DMS53 (cell line): ENCODE measurements around the gene OTOG.

Experiments
- DNase-seq: peaks from one replicate; lab custom pipeline; 2025; lab: John Stamatoyannopoulos, UW

The OTOG gene

GRCh38 chr11:17633279-17633986 is 86.4 kb downstream of the OTOG start:
- no peak for DNase-seq

DNA sequence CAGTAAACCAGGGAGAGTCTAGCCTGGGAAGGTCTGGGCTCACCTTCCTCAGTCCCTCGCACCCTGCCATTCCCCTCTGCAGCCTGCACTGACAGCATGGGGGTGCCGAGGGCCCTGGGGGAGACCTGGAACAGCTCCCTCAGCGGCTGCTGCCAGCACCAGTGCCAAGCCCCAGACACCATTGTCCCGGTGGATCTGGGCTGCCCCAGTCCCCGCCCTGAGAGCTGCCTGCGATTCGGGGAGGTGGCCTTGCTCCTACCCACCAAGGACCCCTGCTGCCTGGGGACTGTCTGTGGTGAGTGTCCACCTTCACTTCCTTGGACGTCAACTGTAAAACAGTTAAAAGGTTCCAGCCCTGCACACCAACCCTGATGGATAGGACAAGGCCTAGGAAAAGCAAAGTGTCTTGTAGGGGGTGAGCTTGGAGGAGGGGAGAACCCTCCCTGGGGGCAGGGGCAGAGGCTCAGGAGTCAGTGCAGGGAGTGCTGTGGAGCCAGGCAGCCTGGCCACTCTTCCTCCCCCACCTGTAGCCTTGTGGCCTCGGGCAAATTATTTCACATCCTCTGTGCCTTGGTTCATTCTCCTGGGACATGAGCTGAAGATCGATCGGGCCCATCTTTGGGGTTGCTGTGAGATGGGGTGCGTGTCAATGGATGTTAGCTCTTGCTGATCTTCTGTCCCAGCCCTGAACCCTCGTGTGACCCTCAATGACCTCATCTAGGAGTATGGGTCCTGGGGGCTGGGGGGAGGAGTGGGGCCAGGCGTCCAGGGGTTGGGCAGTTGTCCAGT is 87.1 kb downstream of the OTOG start:
- DNase-seq: no peak

GRCh38 chr11:17634776-17635550 is 87.9 kb downstream of the OTOG start:
- no peak for DNase-seq

GRCh38 chr11:17635551-17635938 is 88.5 kb downstream of the OTOG start:
- DNase-seq: no peak

DNA sequence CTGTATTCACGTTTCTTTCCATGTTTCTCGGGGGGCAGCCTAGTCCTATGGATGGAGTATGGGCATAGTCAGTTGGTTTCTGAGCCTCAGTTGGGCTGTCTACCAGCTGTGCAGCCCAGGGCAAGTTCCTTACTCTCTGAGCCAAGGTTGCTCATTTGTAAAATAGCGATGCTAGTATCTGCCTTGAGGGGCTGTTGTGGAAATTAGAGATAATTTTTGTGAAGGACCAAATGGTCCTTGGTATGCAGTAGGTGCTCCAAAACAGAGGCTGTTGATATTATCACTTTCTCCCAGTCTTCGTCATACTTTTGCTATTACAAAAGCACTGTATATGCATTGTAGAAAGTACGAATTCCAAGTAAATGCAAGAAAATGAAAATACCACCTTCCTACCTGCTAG is 89.7 kb downstream of the OTOG start:
- no peak for DNase-seq

DNA sequence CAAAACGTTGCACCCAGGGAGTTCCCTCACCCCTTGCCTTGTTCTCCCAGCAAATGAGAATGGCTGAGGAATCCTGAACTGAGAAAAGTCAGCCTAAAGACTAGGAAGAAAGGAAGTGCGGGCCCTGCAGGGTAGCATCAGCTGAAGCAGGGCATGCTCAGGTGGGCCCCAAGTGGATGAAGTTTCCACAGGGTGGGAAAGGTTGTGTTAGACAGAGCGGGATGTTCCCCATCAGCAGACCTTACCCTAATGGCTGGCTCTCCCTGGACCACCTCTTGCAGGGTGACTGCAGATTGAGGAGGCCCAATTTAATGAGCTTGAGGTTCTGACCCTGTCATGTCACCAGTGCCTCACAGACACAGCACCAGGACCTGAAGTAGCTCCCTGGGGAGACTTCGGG is 90.8 kb downstream of the OTOG start:
- DNase-seq: no peak

DNA sequence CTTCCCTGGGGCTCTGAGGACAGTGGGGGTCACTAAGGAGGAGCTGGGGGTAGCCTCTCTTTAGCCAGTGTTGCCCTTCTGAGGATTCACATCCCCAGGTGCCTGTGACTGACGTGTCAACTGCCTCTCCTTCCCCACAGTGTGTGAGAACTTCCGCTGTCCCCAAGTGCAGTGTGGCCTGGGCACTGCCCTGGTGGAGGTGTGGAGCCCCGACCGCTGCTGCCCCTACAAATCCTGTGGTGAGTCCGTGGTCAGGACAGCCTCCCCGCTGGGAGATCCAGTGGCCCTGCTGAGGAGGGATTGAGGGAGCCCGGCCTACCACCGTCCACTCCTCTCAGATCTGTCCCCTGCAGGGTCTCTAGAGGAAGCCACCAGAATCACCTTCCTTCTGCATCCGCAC is 91.3 kb downstream of the OTOG start:
- no peak for DNase-seq

DNA sequence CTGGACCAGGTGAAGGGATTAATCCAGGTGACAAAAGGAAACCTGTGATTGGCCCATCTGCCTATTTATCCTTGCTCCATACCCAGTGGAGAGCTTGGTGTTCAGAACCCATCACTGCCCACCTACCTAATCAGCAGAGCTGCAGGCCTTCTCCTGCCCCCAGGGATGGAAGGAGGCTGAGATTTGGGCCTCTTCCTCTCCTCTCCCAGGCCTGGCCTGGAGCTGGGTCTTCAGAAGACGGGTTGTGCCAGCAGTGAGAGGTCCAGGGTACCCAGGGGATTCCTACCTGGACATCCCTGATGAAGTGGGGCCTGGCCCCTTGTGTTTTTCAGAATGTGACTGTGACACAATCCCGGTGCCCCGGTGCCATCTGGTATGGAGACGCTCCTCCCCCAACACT is 92.0 kb downstream of the OTOG start:
- no peak for DNase-seq

- DNase-seq: no peak
Measured at GRCh38 chr11:17639781-17640180, 92.7 kb downstream of the OTOG start.

GRCh38 chr11:17640493-17641164 is 93.6 kb downstream of the OTOG start:
- no peak for DNase-seq

DNA sequence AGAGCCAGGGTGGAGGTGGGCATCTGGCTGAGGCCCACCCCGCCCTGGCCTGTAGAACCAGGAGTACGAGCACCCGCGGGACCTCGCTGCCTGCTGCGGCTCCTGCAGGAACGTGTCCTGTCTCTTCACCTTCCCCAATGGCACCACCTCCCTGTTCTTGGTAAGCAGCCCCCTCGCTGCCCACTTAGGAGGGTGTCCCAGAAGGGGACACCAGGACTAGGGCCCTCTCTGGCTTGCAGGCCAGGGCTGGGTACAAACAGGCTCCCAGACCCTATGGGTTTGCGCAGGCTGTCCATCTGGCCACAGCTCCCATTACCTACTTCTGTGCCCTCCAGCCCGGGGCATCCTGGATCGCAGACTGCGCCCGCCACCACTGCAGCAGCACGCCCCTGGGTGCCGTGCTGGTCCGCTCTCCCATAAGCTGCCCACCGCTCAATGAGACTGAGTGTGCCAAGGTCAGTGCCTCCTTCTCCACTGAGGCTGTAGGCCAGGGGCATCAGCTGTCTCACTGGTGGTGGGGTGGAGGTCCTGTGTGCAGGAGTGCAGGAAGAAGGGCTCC is 94.8 kb downstream of the OTOG start:
- no peak for DNase-seq

- DNase-seq: no peak
Measured at GRCh38 chr11:17642370-17642769, 95.3 kb downstream of the OTOG start.

GRCh38 chr11:17642980-17643379 is 95.9 kb downstream of the OTOG start:
- DNase-seq: no peak

GRCh38 chr11:17643506-17644405 is 96.7 kb downstream of the OTOG start:
- DNase-seq: no peak

DNA sequence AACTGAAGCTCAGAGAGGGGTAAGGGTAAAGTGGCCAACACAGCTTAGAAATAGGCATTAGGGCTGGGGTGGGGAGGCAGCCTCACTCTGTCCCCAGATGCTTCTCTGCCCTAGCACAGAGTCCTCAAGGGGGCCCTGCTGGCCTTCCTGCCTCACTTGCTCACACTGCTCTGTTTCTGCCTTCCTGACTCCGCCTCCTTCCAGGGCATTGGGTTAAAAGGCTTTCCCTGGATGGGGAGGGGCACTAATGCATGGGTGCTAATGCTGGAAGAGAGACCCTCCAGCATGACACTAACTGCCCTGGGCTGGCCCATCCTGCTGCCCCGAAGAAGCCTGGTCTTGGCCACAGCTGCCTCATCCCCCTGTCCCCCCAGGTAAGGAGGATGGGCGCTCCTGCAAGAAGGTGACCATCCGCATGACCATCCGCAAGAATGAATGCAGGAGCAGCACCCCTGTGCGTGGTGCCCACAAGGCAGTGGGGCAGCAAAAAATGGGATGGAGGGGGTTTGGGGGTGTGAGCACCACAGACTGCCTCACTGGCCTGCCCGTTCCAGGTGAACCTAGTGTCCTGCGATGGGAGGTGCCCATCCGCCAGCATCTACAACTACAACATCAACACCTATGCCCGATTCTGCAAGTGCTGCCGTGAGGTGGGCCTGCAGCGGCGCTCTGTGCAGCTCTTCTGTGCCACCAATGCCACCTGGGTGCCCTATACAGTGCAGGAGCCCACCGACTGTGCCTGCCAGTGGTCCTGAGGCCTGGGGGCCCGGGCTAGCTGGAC is 98.3 kb downstream of the OTOG start:
- DNase-seq: no peak

DNA sequence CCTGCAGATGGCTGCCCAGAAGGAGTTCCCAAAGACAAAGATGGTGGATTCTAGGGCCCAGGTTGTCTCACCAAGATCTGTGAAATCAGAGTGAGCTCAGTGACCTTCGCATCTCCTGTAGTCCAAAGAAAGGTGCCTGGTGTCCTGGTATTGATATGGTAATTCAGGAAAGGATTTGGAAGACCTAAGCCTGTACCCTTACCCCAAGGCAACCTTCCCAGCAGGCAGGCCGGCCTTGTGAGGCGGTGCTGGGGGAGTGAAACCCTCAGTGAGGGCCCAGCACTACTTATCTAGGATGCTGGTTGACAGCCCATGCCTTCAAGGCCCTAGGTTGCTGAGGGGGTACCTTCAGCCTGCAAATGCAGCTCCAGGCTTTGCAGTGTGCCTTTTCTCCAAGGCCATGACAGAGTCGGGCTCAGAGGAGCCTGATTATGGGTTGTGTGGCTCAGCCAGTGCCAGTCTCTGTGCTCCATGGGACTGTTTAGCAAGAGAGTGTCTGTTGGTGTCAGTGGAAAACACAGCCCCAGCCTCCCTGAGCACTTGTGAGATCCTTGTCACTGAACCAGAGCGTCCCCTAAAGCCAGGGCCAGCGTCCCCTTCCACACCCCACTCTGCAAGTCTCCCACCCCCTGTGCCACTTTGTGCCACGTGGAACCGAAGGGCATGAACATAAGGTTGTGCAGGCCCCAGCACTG is 99.5 kb downstream of the OTOG start:
- DNase-seq: no peak

DNA sequence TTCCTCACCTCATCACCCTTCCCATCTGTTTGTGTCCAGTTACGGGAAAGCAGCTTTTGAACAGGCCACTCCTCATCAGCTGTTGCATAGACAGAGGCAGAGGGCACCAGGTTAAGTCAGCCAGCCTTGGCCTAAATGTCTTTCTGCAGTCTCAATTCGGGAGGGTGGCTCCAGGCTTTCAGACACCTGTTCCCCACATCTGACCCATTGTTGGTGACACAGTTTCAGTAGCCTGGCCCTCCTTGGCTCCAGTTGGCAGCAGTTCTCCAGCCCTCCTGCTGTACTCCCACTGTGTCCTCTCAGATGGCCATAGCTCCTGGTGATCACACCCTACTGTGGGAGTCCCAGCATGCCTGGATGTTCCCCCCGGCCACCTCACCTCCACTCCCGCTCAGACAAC is 101.5 kb downstream of the OTOG start:
- no peak for DNase-seq

- no peak for DNase-seq
Measured at GRCh38 chr11:17649261-17649660, 102.2 kb downstream of the OTOG start.

DNA sequence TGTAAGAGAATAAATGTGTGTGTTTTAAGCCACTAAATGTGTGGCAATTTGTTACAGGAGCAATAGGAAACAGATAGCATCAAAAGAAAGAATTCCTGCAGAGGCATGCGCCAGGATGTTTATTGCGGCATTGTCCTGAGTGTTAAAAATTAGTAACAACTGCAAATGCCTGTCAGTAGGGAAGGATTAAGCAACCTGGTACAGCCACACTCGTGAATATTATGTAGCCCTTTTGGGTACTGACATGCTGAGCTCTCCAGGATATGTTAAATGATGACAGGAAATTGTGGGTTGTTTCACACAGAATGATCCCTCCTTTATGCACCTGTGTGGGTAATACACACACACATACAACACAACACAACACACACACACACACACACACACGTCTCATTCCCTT is 102.6 kb downstream of the OTOG start:
- DNase-seq: no peak
